IPS-18a (cell line): ENCODE results near the gene KIFBP.

Source experiments
- H3K27ac ChIP-seq: one replicate; pipeline ENCODE4 v1.5.1; 2013; ENCODE audit warnings: low read length
- H3K27me3 ChIP-seq: one replicate; pipeline ENCODE4 v1.6.1; 2013; ENCODE audit warnings: mild to moderate bottlenecking, low read length; ENCODE audit not compliant: control insufficient read depth, insufficient read depth
- H3K36me3 ChIP-seq: one replicate; pipeline ENCODE4 v1.6.1; 2013; ENCODE audit warnings: low read depth, low read length; ENCODE audit not compliant: control insufficient read depth
- H3K4me1 ChIP-seq: one replicate; pipeline ENCODE4 v1.6.1; 2013; ENCODE audit warnings: low read depth, low read length; ENCODE audit not compliant: control insufficient read depth
- H3K4me3 ChIP-seq: one replicate; pipeline ENCODE4 v1.5.1; 2013; ENCODE audit warnings: low read length
- H3K9ac ChIP-seq: one replicate; pipeline ENCODE4 v1.6.1; 2013; ENCODE audit warnings: mild to moderate bottlenecking, low read length, moderate library complexity
- H3K9me3 ChIP-seq: one replicate; pipeline ENCODE4 v1.6.1; 2013; ENCODE audit warnings: low read depth, low read length; ENCODE audit not compliant: control insufficient read depth

KIFBP gene

GRCh38 chr10:69042417-69042816 lies 53.8 kb downstream of the KIFBP start:
- Histone ChIP-seq H3K9me3 (no peaks in the 10 kb centered on the region), H3K27me3 (no peaks in the 10 kb centered on the region), H3K4me1 (no peaks in the 10 kb centered on the region), H3K4me3 (no peak overlapping the region), H3K9ac (no peak overlapping the region), H3K27ac (no peak overlapping the region), H3K36me3 (no peaks in the 10 kb centered on the region)

GRCh38 chr10:69042838-69043237 lies 54.2 kb downstream of the KIFBP start:
- Histone ChIP-seq H3K36me3 (no peaks in the 10 kb centered on the region), H3K9ac (no peak overlapping the region), H3K27ac (no peak overlapping the region), H3K9me3 (no peaks in the 10 kb centered on the region), H3K27me3 (no peaks in the 10 kb centered on the region), H3K4me1 (no peaks in the 10 kb centered on the region), H3K4me3 (no peak overlapping the region)

- Histone ChIP-seq H3K27ac (no peak overlapping the region), H3K4me1 (no peaks in the 10 kb centered on the region), H3K36me3 (no peaks in the 10 kb centered on the region), H3K9ac (no peak overlapping the region), H3K9me3 (no peaks in the 10 kb centered on the region), H3K4me3 (no peak overlapping the region), H3K27me3 (no peaks in the 10 kb centered on the region)
These were observed 55.4 kb downstream of the KIFBP start for GRCh38 chr10:69043931-69044531.

- H3K36me3 ChIP-seq, result no peaks in the 10 kb centered on the region
- no peak overlapping the region for H3K9ac ChIP-seq
- H3K4me3 ChIP-seq, result no peak overlapping the region
- H3K9me3 ChIP-seq, result no peaks in the 10 kb centered on the region
- H3K27ac ChIP-seq, result no peak overlapping the region
- H3K4me1 ChIP-seq, result no peaks in the 10 kb centered on the region
- H3K27me3 ChIP-seq, result no peaks in the 10 kb centered on the region
These were observed 55.9 kb downstream of the KIFBP start for GRCh38 chr10:69044546-69044945.

- no peaks in the 10 kb centered on the region for H3K9me3 ChIP-seq
- no peaks in the 10 kb centered on the region for H3K4me1 ChIP-seq
- H3K27ac ChIP-seq, result no peak overlapping the region
- no peaks in the 10 kb centered on the region for H3K27me3 ChIP-seq
- no peak overlapping the region for H3K9ac ChIP-seq
- H3K4me3 ChIP-seq, result no peak overlapping the region
- no peaks in the 10 kb centered on the region for H3K36me3 ChIP-seq
These were observed 57.1 kb downstream of the KIFBP start for GRCh38 chr10:69045441-69046300.

- no peak overlapping the region for H3K4me3 ChIP-seq
- H3K27ac ChIP-seq, result no peak overlapping the region
- no peaks in the 10 kb centered on the region for H3K36me3 ChIP-seq
- no peaks in the 10 kb centered on the region for H3K27me3 ChIP-seq
- no peak overlapping the region for H3K9ac ChIP-seq
- H3K4me1 ChIP-seq, result no peaks in the 10 kb centered on the region
- H3K9me3 ChIP-seq, result no peaks in the 10 kb centered on the region
These were observed 58.7 kb downstream of the KIFBP start for GRCh38 chr10:69047111-69047832.

- H3K4me3 ChIP-seq, result no peak overlapping the region
- H3K27me3 ChIP-seq, result no peaks in the 10 kb centered on the region
- H3K27ac ChIP-seq, result no peak overlapping the region
- no peaks in the 10 kb centered on the region for H3K4me1 ChIP-seq
- no peaks in the 10 kb centered on the region for H3K36me3 ChIP-seq
- no peaks in the 10 kb centered on the region for H3K9me3 ChIP-seq
- H3K9ac ChIP-seq, result no peak overlapping the region
These were observed 59.5 kb downstream of the KIFBP start for GRCh38 chr10:69048103-69048502.

- H3K9me3 ChIP-seq, result no peaks in the 10 kb centered on the region
- H3K27ac ChIP-seq, result no peak overlapping the region
- no peaks in the 10 kb centered on the region for H3K36me3 ChIP-seq
- H3K4me1 ChIP-seq, result no peaks in the 10 kb centered on the region
- no peak overlapping the region for H3K9ac ChIP-seq
- no peaks in the 10 kb centered on the region for H3K27me3 ChIP-seq
- H3K4me3 ChIP-seq, result no peak overlapping the region
These were observed 61.0 kb downstream of the KIFBP start for GRCh38 chr10:69049566-69049961.

GRCh38 chr10:69051303-69051702 lies 62.7 kb downstream of the KIFBP start:
- no peak overlapping the region for H3K27ac ChIP-seq
- no peak overlapping the region for H3K9ac ChIP-seq
- H3K27me3 ChIP-seq, result no peaks in the 10 kb centered on the region
- no peaks in the 10 kb centered on the region for H3K4me1 ChIP-seq
- no peak overlapping the region for H3K4me3 ChIP-seq
- no peaks in the 10 kb centered on the region for H3K36me3 ChIP-seq
- H3K9me3 ChIP-seq, result no peaks in the 10 kb centered on the region

- H3K4me1 ChIP-seq, result no peaks in the 10 kb centered on the region
- H3K36me3 ChIP-seq, result no peaks in the 10 kb centered on the region
- H3K9ac ChIP-seq, result no peak overlapping the region
- H3K27ac ChIP-seq, result no peak overlapping the region
- H3K27me3 ChIP-seq, result no peaks in the 10 kb centered on the region
- no peaks in the 10 kb centered on the region for H3K9me3 ChIP-seq
- no peak overlapping the region for H3K4me3 ChIP-seq
These were observed 63.3 kb downstream of the KIFBP start for GRCh38 chr10:69051710-69052487.

- no peaks in the 10 kb centered on the region for H3K4me1 ChIP-seq
- no peaks in the 10 kb centered on the region for H3K27me3 ChIP-seq
- no peak overlapping the region for H3K9ac ChIP-seq
- no peak overlapping the region for H3K4me3 ChIP-seq
- no peaks in the 10 kb centered on the region for H3K9me3 ChIP-seq
- no peaks in the 10 kb centered on the region for H3K36me3 ChIP-seq
- H3K27ac ChIP-seq, result no peak overlapping the region
These were observed 64.1 kb downstream of the KIFBP start for GRCh38 chr10:69052736-69053135.
